GM21825 (cell line): ENCODE results near the gene MDM1.

Experiments used
- ATAC-seq: cut with Tn5 transposase; IDR thresholded peaks from one replicate; pipeline ENCODE4 v1.9.1; 2021; ENCODE audit warnings: mild to moderate bottlenecking, moderate library complexity; ENCODE audit not compliant: unreplicated experiment

MDM1 gene

GRCh38 chr12:68326716-68327115 is 5.4 kb downstream of the MDM1 start:
- ATAC-seq: no peak

GRCh38 chr12:68325966-68326365 is 6.2 kb downstream of the MDM1 start:
- no peak for ATAC-seq

- no peak for ATAC-seq
These were observed 7.6 kb downstream of the MDM1 start for GRCh38 chr12:68324531-68324930.

- ATAC-seq: no peak
These were observed 11.0 kb downstream of the MDM1 start for GRCh38 chr12:68321140-68321539.

- ATAC-seq: no peak
These were observed 12.1 kb downstream of the MDM1 start for GRCh38 chr12:68319988-68320623.

- ATAC-seq: no peak
These were observed 15.0 kb downstream of the MDM1 start for GRCh38 chr12:68317047-68317667.

- no peak for ATAC-seq
These were observed 21.8 kb downstream of the MDM1 start for GRCh38 chr12:68310370-68310769.

GRCh38 chr12:68306564-68306963 is 25.6 kb downstream of the MDM1 start:
- ATAC-seq: no peak

- ATAC-seq: no peak
These were observed 26.9 kb downstream of the MDM1 start for GRCh38 chr12:68305278-68305677.

- ATAC-seq: no peak
These were observed 27.5 kb downstream of the MDM1 start for GRCh38 chr12:68304626-68305025.

GRCh38 chr12:68303850-68304249 is 28.3 kb downstream of the MDM1 start:
- no peak for ATAC-seq

GRCh38 chr12:68297929-68298328 is 34.2 kb downstream of the MDM1 start:
- ATAC-seq: no peak

- ATAC-seq: no peak
These were observed 37.9 kb downstream of the MDM1 start for GRCh38 chr12:68294251-68294650.

- no peak for ATAC-seq
These were observed 38.8 kb downstream of the MDM1 start for GRCh38 chr12:68293347-68293746.

- no peak for ATAC-seq
These were observed 39.8 kb downstream of the MDM1 start for GRCh38 chr12:68292151-68292943.

GRCh38 chr12:68291396-68292036 is 40.6 kb downstream of the MDM1 start:
- no peak for ATAC-seq

GRCh38 chr12:68290126-68290525 is 42.0 kb downstream of the MDM1 start:
- peak; percentile 99 for ATAC-seq

- ATAC-seq: no peak
These were observed 45.1 kb downstream of the MDM1 start for GRCh38 chr12:68287106-68287505.

- no peak for ATAC-seq
These were observed 45.8 kb downstream of the MDM1 start for GRCh38 chr12:68286396-68286795.

- ATAC-seq: no peak
These were observed 46.6 kb downstream of the MDM1 start for GRCh38 chr12:68285541-68285940.

GRCh38 chr12:68281322-68282077 is 50.7 kb downstream of the MDM1 start:
- no peak for ATAC-seq
